Sigmoid colon (tissue), 7 donors: ENCODE measurements around the gene TRMT1. TPM values are rescaled to one million over a fixed set of nuclear protein-coding genes. Genes with fewer than 3 reads are reported as not detected.

Source experiments
- DNase-seq: peaks from one replicate; pipeline ENCODE4 v3.0.0-alpha.2; 2019
- H3K27ac ChIP-seq, 4 donors: fragments of 200-600 bp; sonication (generic); one replicate each; pipeline ENCODE4 v1.5.1; 2016 to 2019; ENCODE audit warnings: mild to moderate bottlenecking in 1 of 4
- H3K27me3 ChIP-seq, 3 donors: fragments of 200-600 bp; sonication (generic); one replicate each; pipeline ENCODE4 v1.5.1; 2019; ENCODE audit warnings: mild to moderate bottlenecking in 1 of 3
- H3K36me3 ChIP-seq, 4 donors: fragments of 200-600 bp; sonication (generic); one replicate each; pipeline ENCODE4 v1.5.1; 2016 to 2019
- H3K4me1 ChIP-seq, 4 donors: fragments of 200-600 bp; sonication (generic); one replicate each; pipeline ENCODE4 v1.5.1; 2017 to 2019
- H3K4me3 ChIP-seq, 4 donors: fragments of 200-600 bp; sonication (generic); one replicate each; pipeline ENCODE4 v1.5.1; 2017 to 2019; ENCODE audit warnings: mild to moderate bottlenecking in 2 of 4, moderate library complexity in 1 of 4
- H3K9me3 ChIP-seq, 4 donors: fragments of 200-600 bp in 3 of 4; sonication (generic) in 3 of 4; one replicate each; pipeline versions ENCODE4 v1.5.1 to v1.6.1; 2013 to 2019
- EP300 ChIP-seq, 4 donors: sonication (generic); formaldehyde crosslinking; IDR thresholded peaks; one replicate each; pipeline ENCODE4 v1.6.1; 2017; ENCODE audit warnings: antibody characterized with exemption in 4 of 4
- POLR2A ChIP-seq, 2 donors: fragments of 450-650 bp; IDR thresholded peaks; one replicate each; pipeline ENCODE4 v1.6.1; 2016; ENCODE audit warnings: antibody characterized with exemption in 2 of 2, mild to moderate bottlenecking in 2 of 2, moderate library complexity in 2 of 2
- POLR2AphosphoS5 ChIP-seq, 4 donors: sonication (generic); formaldehyde crosslinking; IDR thresholded peaks; one replicate each; pipeline ENCODE4 v1.6.1; 2017; ENCODE audit warnings: antibody characterized with exemption in 4 of 4
- WGBS, 2 donors: extraction: QIAGEN DNeasy Blood & Tissue Kit; methylation state at CpG; one replicate each; pipeline ENCODE4 v1.1.7; 2013; 5-methylcytosine and 5-hydroxymethylcytosine counted together
- intact Hi-C: fragments of 100-400 bp; cut with DNase I; formaldehyde crosslinking; loops from one replicate; pipeline ENCODE4 v1.15.1; 2023
- polyA plus RNA-seq, 3 donors: library from polyadenylated mRNA; stranded (reverse); fragments of 200-250 nt; gene quantifications; one replicate each; pipeline ENCODE4 v1.2.3, GENCODE V29; 2013
- total RNA-seq, 4 donors: library from RNA; depleted of rRNA; stranded (reverse); fragments of >200 nt; gene quantifications; one replicate each; pipeline ENCODE4 v1.1.0, GENCODE V29; 2016
- TF ChIP-seq, protein P1 (sequence below), 4 experiments: fragments of 450-650 bp in 3 of 4; fragments of 200-600 bp in 1 of 4; IDR thresholded peaks; one replicate each; pipeline ENCODE4 v1.5.1; 2016 to 2019; ENCODE audit warnings: antibody characterized with exemption in 4 of 4, mild to moderate bottlenecking in 3 of 4, moderate library complexity in 2 of 4
- donor health status: healthy with polysubstance abuse.
- donor health status: Bipolar disorder and iron deficiency.
- donor health status: healthy.

The TRMT1 gene
- total and polyA plus RNA-seq, 7 donors: 6.7 to 48.6 (median 19.3) TPM

DNA sequence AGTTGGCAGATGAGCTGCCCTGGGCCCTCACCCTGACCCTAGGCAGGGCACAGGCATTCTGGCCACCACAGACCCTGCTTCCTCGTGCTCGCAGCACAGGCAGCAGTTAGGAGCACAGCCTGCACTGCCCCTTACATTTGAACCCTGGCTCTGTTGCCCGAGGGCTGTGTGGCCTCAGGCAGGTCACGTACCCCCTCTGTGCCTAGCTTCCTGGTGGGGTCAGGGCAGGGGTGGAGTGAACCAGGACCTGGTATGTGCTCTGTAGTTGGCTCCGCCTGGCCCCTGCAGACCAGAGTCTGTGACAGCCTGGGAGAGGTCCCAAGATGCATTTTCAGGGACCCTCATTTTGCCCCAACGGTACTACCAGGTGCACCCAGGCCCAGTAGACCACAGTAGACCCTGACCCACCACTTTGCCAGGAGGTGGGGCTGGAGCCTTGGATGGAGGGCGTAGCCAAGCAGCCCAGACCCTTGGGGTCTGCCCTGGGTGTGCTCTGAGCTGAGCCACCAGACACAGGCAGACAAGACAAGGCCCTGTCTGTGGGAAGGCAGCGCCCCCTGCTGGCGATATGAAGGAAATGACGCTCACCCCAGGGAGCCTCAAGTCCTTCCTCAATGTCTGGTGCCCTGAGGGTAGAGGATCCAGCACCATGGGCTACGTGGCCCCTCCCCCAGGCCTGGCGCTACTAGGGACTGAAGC, 23.0 kb downstream of the TRMT1 start:
- TF ChIP-seq EP300 (IDR thresholded peaks at IDR 0.05) (no peak), POLR2A (IDR thresholded peaks at IDR 0.05) (no peak), POLR2AphosphoS5 (IDR thresholded peaks at IDR 0.05) (peak in 1 of 4 donors; percentile 44)
- TF ChIP-seq, protein P1, sequence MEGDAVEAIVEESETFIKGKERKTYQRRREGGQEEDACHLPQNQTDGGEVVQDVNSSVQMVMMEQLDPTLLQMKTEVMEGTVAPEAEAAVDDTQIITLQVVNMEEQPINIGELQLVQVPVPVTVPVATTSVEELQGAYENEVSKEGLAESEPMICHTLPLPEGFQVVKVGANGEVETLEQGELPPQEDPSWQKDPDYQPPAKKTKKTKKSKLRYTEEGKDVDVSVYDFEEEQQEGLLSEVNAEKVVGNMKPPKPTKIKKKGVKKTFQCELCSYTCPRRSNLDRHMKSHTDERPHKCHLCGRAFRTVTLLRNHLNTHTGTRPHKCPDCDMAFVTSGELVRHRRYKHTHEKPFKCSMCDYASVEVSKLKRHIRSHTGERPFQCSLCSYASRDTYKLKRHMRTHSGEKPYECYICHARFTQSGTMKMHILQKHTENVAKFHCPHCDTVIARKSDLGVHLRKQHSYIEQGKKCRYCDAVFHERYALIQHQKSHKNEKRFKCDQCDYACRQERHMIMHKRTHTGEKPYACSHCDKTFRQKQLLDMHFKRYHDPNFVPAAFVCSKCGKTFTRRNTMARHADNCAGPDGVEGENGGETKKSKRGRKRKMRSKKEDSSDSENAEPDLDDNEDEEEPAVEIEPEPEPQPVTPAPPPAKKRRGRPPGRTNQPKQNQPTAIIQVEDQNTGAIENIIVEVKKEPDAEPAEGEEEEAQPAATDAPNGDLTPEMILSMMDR (IDR thresholded peaks at IDR 0.05): peak; percentile 89 to 96 (median 94)
- Histone ChIP-seq H3K27ac (peak overlapping the region; percentile 81 to 95 (median 86)), H3K27me3 (no peaks in the 10 kb centered on the region), H3K9me3 (no peaks in the 10 kb centered on the region), H3K4me1 (peaks cover 0 to 95% (median 84%) of the 10 kb centered on the region in 4 donors), H3K4me3 (no peak overlapping the region), H3K36me3 (peaks cover 0 to 25% (median 5%) of the 10 kb centered on the region in 4 donors)
- WGBS, 2 donors: 44 to 47% methylated on average over 12 of the region's 12 CpGs
- peak; percentile 95 for DNase-seq
- intact Hi-C loops: loop anchor here (1.0 to 2.0 kb wide), 4 partner anchors 32 to 115 kb away; no protein-coding TSS in a partner anchor

GRCh38 chr19:13092606-13093235, 23.8 kb downstream of the TRMT1 start:
- DNase-seq: no peak
- Histone ChIP-seq H3K36me3 (peaks cover 0 to 30% (median 10%) of the 10 kb centered on the region in 4 donors), H3K4me1 (peaks cover 0 to 94% (median 77%) of the 10 kb centered on the region in 4 donors), H3K27me3 (no peaks in the 10 kb centered on the region), H3K4me3 (no peak overlapping the region), H3K27ac (peak overlapping the region; percentile 81 to 95 (median 86)), H3K9me3 (no peaks in the 10 kb centered on the region)
- intact Hi-C loops: loop anchor here (1.0 to 2.0 kb wide), 3 partner anchors 31 to 110 kb away; no protein-coding TSS in a partner anchor
- TF ChIP-seq POLR2AphosphoS5 (IDR thresholded peaks at IDR 0.05) (no peak), POLR2A (IDR thresholded peaks at IDR 0.05) (no peak), EP300 (IDR thresholded peaks at IDR 0.05) (no peak)
- TF ChIP-seq, protein P1 (IDR thresholded peaks at IDR 0.05): no peak
- 61 to 78% methylated on average over 14 of the region's 14 CpGs for WGBS, 2 donors

GRCh38 chr19:13092158-13092543, 24.4 kb downstream of the TRMT1 start:
- H3K27me3 ChIP-seq: no peaks in the 10 kb centered on the region
- H3K4me1 ChIP-seq: peaks cover 0 to 89% (median 73%) of the 10 kb centered on the region in 4 donors
- TF ChIP-seq EP300 (IDR thresholded peaks at IDR 0.05): no peak
- no peak for TF ChIP-seq POLR2AphosphoS5 (IDR thresholded peaks at IDR 0.05)
- TF ChIP-seq, protein P1 (IDR thresholded peaks at IDR 0.05): no peak
- TF ChIP-seq POLR2A (IDR thresholded peaks at IDR 0.05): no peak
- no peaks in the 10 kb centered on the region for H3K9me3 ChIP-seq
- no peak overlapping the region for H3K4me3 ChIP-seq
- DNase-seq: no peak
- intact Hi-C loops: loop anchor here (2.0 kb wide), 2 partner anchors 57 to 109 kb away; no protein-coding TSS in a partner anchor
- peaks cover 0 to 36% (median 11%) of the 10 kb centered on the region in 4 donors for H3K36me3 ChIP-seq
- 87 to 94% methylated on average over 2 of the region's 2 CpGs for whole genome bisulfite sequencing, 2 donors
- peak overlapping the region; percentile 81 to 95 (median 86) for H3K27ac ChIP-seq

GRCh38 chr19:13091400-13092157, 25.0 kb downstream of the TRMT1 start:
- no peaks in the 10 kb centered on the region for H3K9me3 ChIP-seq
- intact Hi-C loops: loop anchor here (2.0 kb wide), 2 partner anchors 57 to 109 kb away; no protein-coding TSS in a partner anchor
- H3K4me3 ChIP-seq: no peak overlapping the region
- peaks cover 0 to 87% (median 71%) of the 10 kb centered on the region in 4 donors for H3K4me1 ChIP-seq
- H3K27ac ChIP-seq: peak overlapping the region; percentile 81 to 95 (median 86)
- no peaks in the 10 kb centered on the region for H3K27me3 ChIP-seq
- H3K36me3 ChIP-seq: peaks cover 0 to 42% (median 13%) of the 10 kb centered on the region in 4 donors
- TF ChIP-seq, protein P1 (IDR thresholded peaks at IDR 0.05): no peak
- TF ChIP-seq POLR2AphosphoS5 (IDR thresholded peaks at IDR 0.05) (peak in 1 of 4 donors; percentile 26), POLR2A (IDR thresholded peaks at IDR 0.05) (no peak), EP300 (IDR thresholded peaks at IDR 0.05) (no peak)
- DNase-seq: peak; percentile 91
- WGBS, 2 donors: 67 to 81% methylated on average over 25 of the region's 25 CpGs
